ENCODE measurements around the gene TOMM5.

The TOMM5 gene

DNA sequence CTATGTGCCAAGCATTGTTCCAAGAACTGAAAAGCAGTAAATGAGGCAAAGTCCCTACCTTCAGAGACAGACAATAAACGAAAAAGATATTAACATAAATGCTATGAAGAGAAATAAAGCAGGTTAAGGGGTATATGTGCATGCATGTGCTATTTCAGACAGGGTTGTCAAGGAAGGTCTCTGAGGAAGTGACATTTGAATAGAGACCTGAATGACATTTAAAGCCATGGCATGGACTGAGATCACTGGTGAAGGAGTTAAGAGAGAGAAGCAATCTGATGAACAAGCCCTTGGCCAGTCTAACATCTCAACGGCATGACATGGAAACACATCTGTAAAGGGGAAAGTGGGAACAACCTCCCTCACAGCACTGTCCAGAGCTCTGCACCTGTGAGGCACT lies 30.7 kb downstream of the TOMM5 start:
- ATAC-seq (no peak), DNase-seq (no peak)
- no peaks in the 10 kb centered on the region for H3K27me3 Mint-ChIP-seq
- peaks cover 15% of the 10 kb centered on the region for H3K9me3 Mint-ChIP-seq
- H3K4me3 Mint-ChIP-seq = no peak overlapping the region
- peaks cover 6% of the 10 kb centered on the region for H3K4me1 Mint-ChIP-seq
- peaks cover 26% of the 10 kb centered on the region for H3K36me3 Mint-ChIP-seq (ENCODE audit: low read depth)
- no peak overlapping the region for H3K27ac Mint-ChIP-seq

- DNase-seq (no peak), ATAC-seq (no peak)
- H3K36me3 Mint-ChIP-seq (ENCODE audit: low read depth) = peaks cover 16% of the 10 kb centered on the region
- no peak overlapping the region for H3K4me3 Mint-ChIP-seq
- no peak overlapping the region for H3K27ac Mint-ChIP-seq
- H3K27me3 Mint-ChIP-seq = no peaks in the 10 kb centered on the region
- peaks cover 12% of the 10 kb centered on the region for H3K9me3 Mint-ChIP-seq
- peaks cover 6% of the 10 kb centered on the region for H3K4me1 Mint-ChIP-seq
Measured at GRCh38 chr9:37559855-37560592, 32.4 kb downstream of the TOMM5 start.

- no peak overlapping the region for H3K4me3 Mint-ChIP-seq
- DNase-seq (no peak), ATAC-seq (no peak)
- peaks cover 8% of the 10 kb centered on the region for H3K36me3 Mint-ChIP-seq (ENCODE audit: low read depth)
- no peaks in the 10 kb centered on the region for H3K27me3 Mint-ChIP-seq
- H3K4me1 Mint-ChIP-seq = peaks cover 6% of the 10 kb centered on the region
- peaks cover 6% of the 10 kb centered on the region for H3K9me3 Mint-ChIP-seq
- H3K27ac Mint-ChIP-seq = no peak overlapping the region
Measured at GRCh38 chr9:37559125-37559524, 33.3 kb downstream of the TOMM5 start.

- no peak overlapping the region for H3K27ac Mint-ChIP-seq
- no peak for ATAC-seq
- H3K9me3 Mint-ChIP-seq = no peaks in the 10 kb centered on the region
- no peak for DNase-seq
- no peaks in the 10 kb centered on the region for H3K27me3 Mint-ChIP-seq
- no peak overlapping the region for H3K4me3 Mint-ChIP-seq
- H3K36me3 Mint-ChIP-seq (ENCODE audit: low read depth) = no peaks in the 10 kb centered on the region
- H3K4me1 Mint-ChIP-seq = no peaks in the 10 kb centered on the region
Measured at GRCh38 chr9:37555786-37556185, 36.6 kb downstream of the TOMM5 start.

- no peaks in the 10 kb centered on the region for H3K4me1 Mint-ChIP-seq
Measured at GRCh38 chr9:37554318-37554717, 38.1 kb downstream of the TOMM5 start.

DNA sequence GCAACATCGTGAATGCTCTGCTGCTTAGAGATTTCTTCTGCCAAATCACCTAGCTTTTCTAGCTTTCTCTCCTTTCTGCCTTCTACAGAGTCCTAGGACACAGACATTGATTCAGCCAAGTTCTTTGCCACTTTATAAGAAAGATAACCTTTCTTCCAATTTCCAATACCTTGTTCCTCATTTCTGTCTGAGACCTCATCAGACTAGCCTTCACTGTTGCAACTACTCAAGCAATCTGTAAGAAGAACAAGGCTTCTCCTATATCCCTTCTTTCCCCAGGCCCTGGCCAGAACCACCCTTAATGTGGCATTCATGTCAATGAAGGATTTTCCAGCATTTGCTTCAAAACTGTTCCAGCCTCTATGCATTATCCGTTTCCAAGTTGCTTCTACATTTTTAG lies 40.5 kb downstream of the TOMM5 start:
- no peak for DNase-seq
- H3K27ac Mint-ChIP-seq = no peak overlapping the region
- H3K36me3 Mint-ChIP-seq (ENCODE audit: low read depth) = no peaks in the 10 kb centered on the region
- ATAC-seq = no peak
- no peaks in the 10 kb centered on the region for H3K4me1 Mint-ChIP-seq
- H3K27me3 Mint-ChIP-seq = no peaks in the 10 kb centered on the region
- H3K4me3 Mint-ChIP-seq = no peak overlapping the region
- no peaks in the 10 kb centered on the region for H3K9me3 Mint-ChIP-seq

More at GRCh38 chr9:37554318-37554717, 38.1 kb downstream of the TOMM5 start:
- Mint-ChIP-seq H3K27ac (no peak overlapping the region), H3K27me3 (no peaks in the 10 kb centered on the region), H3K36me3 (ENCODE audit: low read depth) (no peaks in the 10 kb centered on the region), H3K9me3 (no peaks in the 10 kb centered on the region), H3K4me3 (no peak overlapping the region)
- ATAC-seq (no peak), DNase-seq (no peak)

- Mint-ChIP-seq H3K27me3 (no peaks in the 10 kb centered on the region), H3K36me3 (ENCODE audit: low read depth) (no peaks in the 10 kb centered on the region), H3K27ac (no peak overlapping the region), H3K4me1 (no peaks in the 10 kb centered on the region), H3K4me3 (no peak overlapping the region), H3K9me3 (no peaks in the 10 kb centered on the region)
- no peak for ATAC-seq
- DNase-seq = no peak
Measured at GRCh38 chr9:37551468-37551867, 40.9 kb downstream of the TOMM5 start.

GRCh38 chr9:37550781-37551180 lies 41.6 kb downstream of the TOMM5 start:
- Mint-ChIP-seq H3K4me3 (no peak overlapping the region), H3K4me1 (no peaks in the 10 kb centered on the region), H3K27me3 (no peaks in the 10 kb centered on the region), H3K27ac (no peak overlapping the region), H3K9me3 (no peaks in the 10 kb centered on the region), H3K36me3 (ENCODE audit: low read depth) (no peaks in the 10 kb centered on the region)
- ATAC-seq = no peak
- DNase-seq = no peak

DNA sequence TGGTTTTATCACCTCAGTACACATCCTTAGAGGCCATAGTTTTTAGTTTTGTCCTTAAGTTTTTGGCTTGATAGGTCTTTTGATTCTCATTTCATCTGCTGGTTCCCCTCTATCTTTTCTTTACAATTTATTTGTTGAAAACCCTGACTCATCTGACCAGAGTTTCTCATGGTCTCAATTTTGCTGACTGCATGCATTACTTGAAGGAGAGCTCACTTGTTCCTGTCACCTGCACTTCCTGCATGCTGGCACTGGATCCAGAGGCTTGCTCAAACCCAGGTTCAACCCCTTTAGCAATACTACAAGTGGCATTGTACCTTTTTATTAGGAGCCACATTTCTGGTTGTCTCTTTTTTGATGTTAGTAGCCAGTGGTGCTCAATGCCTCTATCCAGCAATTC lies 42.9 kb downstream of the TOMM5 start:
- Mint-ChIP-seq H3K9me3 (no peaks in the 10 kb centered on the region), H3K36me3 (ENCODE audit: low read depth) (no peaks in the 10 kb centered on the region), H3K27ac (no peak overlapping the region), H3K4me1 (no peaks in the 10 kb centered on the region), H3K4me3 (no peak overlapping the region), H3K27me3 (no peaks in the 10 kb centered on the region)
- DNase-seq = no peak
- ATAC-seq = no peak

GRCh38 chr9:37547328-37547878 lies 45.0 kb downstream of the TOMM5 start:
- Mint-ChIP-seq H3K4me1 (peaks cover 6% of the 10 kb centered on the region), H3K27me3 (no peaks in the 10 kb centered on the region), H3K36me3 (ENCODE audit: low read depth) (peaks cover 2% of the 10 kb centered on the region), H3K4me3 (no peak overlapping the region), H3K9me3 (no peaks in the 10 kb centered on the region), H3K27ac (no peak overlapping the region)
- no peak for DNase-seq
- no peak for ATAC-seq

- Mint-ChIP-seq H3K27me3 (no peaks in the 10 kb centered on the region), H3K27ac (no peak overlapping the region), H3K4me3 (no peak overlapping the region), H3K4me1 (peaks cover 9% of the 10 kb centered on the region), H3K36me3 (ENCODE audit: low read depth) (peaks cover 7% of the 10 kb centered on the region), H3K9me3 (no peaks in the 10 kb centered on the region)
- no peak for DNase-seq
- no peak for ATAC-seq
Measured at GRCh38 chr9:37543468-37543867, 48.9 kb downstream of the TOMM5 start.

DNA sequence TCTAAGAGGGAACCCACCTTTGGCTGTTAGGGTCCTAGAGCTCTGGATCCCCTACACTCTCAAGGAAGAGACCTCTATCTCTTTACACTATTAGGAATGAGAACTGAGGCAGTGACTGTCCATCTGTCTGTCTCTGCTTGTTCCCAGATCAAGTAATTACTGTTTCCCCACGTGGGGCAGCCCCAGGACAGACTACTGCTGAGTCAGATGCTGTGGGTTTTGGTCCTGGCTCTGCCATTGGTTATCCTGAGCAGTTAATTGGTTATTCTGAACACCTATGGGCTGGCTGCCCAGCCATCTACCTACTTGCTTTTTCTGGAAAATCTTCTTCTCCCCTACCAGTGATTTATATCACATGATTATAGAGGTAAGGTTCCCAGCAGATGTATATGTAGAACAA lies 49.5 kb downstream of the TOMM5 start:
- H3K27me3 Mint-ChIP-seq = no peaks in the 10 kb centered on the region
- H3K9me3 Mint-ChIP-seq = no peaks in the 10 kb centered on the region
- H3K4me3 Mint-ChIP-seq = no peak overlapping the region
- ATAC-seq (peak; percentile 43), DNase-seq (no peak)
- H3K4me1 Mint-ChIP-seq = peaks cover 9% of the 10 kb centered on the region
- H3K36me3 Mint-ChIP-seq (ENCODE audit: low read depth) = peaks cover 7% of the 10 kb centered on the region
- no peak overlapping the region for H3K27ac Mint-ChIP-seq

GRCh38 chr9:37542488-37542887 lies 49.9 kb downstream of the TOMM5 start:
- Mint-ChIP-seq H3K27ac (no peak overlapping the region), H3K36me3 (ENCODE audit: low read depth) (peaks cover 7% of the 10 kb centered on the region), H3K4me1 (peaks cover 9% of the 10 kb centered on the region), H3K4me3 (no peak overlapping the region), H3K27me3 (no peaks in the 10 kb centered on the region), H3K9me3 (no peaks in the 10 kb centered on the region)
- DNase-seq (no peak), ATAC-seq (no peak)

DNA sequence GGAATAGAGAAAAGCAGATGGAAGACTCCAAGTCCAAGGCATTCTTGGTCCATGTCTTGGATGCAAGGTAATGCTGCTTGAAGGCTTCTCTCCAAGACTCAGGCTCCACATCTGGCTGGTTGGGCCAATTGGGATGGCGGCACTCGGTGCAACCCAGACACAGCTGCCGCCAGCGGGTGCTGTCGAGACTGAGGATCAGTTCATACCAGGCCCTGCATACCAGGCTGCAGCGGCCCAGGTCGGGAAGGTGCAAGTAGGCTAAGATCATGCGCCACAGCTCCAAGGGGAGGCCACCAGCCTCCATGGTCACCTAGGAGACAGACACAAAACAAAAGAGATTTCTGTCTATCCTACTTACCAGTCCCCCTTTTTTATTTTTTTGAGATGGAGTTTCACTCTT lies 50.9 kb downstream of the TOMM5 start:
- DNase-seq (no peak), ATAC-seq (no peak)
- peaks cover 7% of the 10 kb centered on the region for H3K36me3 Mint-ChIP-seq (ENCODE audit: low read depth)

DNA sequence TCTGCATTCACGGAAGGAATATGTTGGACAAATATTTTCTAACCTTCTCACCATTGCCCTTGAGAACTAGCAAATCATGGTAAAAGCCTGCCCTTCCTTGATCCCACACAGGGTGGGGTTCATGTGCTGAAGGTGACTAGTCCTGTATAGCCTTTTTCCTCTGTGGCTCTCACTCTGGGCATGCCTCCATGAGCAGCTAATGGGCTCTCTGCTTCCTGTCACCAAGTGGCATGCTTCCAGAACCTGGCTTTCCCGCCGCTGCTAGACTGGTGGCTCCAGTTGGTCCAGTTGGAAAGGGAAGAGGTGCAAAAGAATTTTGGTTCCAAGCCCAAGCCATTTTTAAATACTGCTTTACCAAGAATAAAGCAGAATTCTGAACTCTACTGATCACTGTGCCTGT lies 51.8 kb downstream of the TOMM5 start:
- ATAC-seq = no peak
- no peak for DNase-seq
- Mint-ChIP-seq H3K4me1 (peaks cover 9% of the 10 kb centered on the region), H3K27ac (no peak overlapping the region), H3K4me3 (no peak overlapping the region), H3K27me3 (no peaks in the 10 kb centered on the region), H3K36me3 (ENCODE audit: low read depth) (peaks cover 7% of the 10 kb centered on the region), H3K9me3 (no peaks in the 10 kb centered on the region)

More for the DNA sequence above, 50.9 kb downstream of the TOMM5 start:
- H3K4me1 Mint-ChIP-seq = peaks cover 9% of the 10 kb centered on the region
- no peaks in the 10 kb centered on the region for H3K27me3 Mint-ChIP-seq
- H3K27ac Mint-ChIP-seq = no peak overlapping the region
- H3K4me3 Mint-ChIP-seq = no peak overlapping the region
- no peaks in the 10 kb centered on the region for H3K9me3 Mint-ChIP-seq

Measured in activated naive CD8-positive, alpha-beta T cell treated with anti-CD3 and anti-CD28 coated beads, Interleukin-2, amount 50 U/mL, for 24 hours (primary cell).